HG03139 (cell line): Measurements from ENCODE around the gene ARHGEF33.

ENCODE experiments used
- ATAC-seq: cut with Tn5 transposase; IDR thresholded peaks from one replicate; pipeline ENCODE4 v1.9.1; 2021; ENCODE audit not compliant: unreplicated experiment

The ARHGEF33 gene

GRCh38 chr2:38889575-38889974, at the start of gene ARHGEF33:
Gene ARHGEF33, plus strand, starts transcription at chr2:38889875. Its CDS starts 29,573 bp downstream, at chr2:38919448.
- ATAC-seq: no peak

- peak; percentile 63 for ATAC-seq
Observed at GRCh38 chr2:38850045-38850444, 39.6 kb upstream of the ARHGEF33 start.

GRCh38 chr2:38856165-38856564, 33.5 kb upstream of the ARHGEF33 start:
- no peak for ATAC-seq

GRCh38 chr2:38862476-38862875, 27.2 kb upstream of the ARHGEF33 start:
- ATAC-seq: no peak

- ATAC-seq: no peak
Observed at GRCh38 chr2:38863061-38863695, 26.5 kb upstream of the ARHGEF33 start.

- no peak for ATAC-seq
Observed at GRCh38 chr2:38866773-38867443, 22.8 kb upstream of the ARHGEF33 start.

GRCh38 chr2:38871432-38871831, 18.2 kb upstream of the ARHGEF33 start:
- no peak for ATAC-seq

- ATAC-seq: no peak
Observed at GRCh38 chr2:38873763-38874162, 15.9 kb upstream of the ARHGEF33 start.

- ATAC-seq: no peak
Observed at GRCh38 chr2:38875227-38875575, 14.5 kb upstream of the ARHGEF33 start.

GRCh38 chr2:38875576-38876367, 13.9 kb upstream of the ARHGEF33 start, which contains the start of the genes DHX57 and MORN2:
Gene DHX57, minus strand, starts transcription at chr2:38875934. Its CDS starts 7,529 bp downstream, at chr2:38868405.
Gene MORN2, plus strand, starts transcription at chr2:38875976.
- peak; percentile 100 for ATAC-seq

GRCh38 chr2:38876407-38876806, 13.3 kb upstream of the ARHGEF33 start:
- no peak for ATAC-seq

- no peak for ATAC-seq
Observed at GRCh38 chr2:38886063-38886462, 3.6 kb upstream of the ARHGEF33 start.

- no peak for ATAC-seq
Observed at GRCh38 chr2:38887347-38887746, 2.3 kb upstream of the ARHGEF33 start.

- no peak for ATAC-seq
Observed at GRCh38 chr2:38887902-38888554, 1.6 kb upstream of the ARHGEF33 start.

GRCh38 chr2:38889045-38889444, 630 bp upstream of the ARHGEF33 start:
- ATAC-seq: no peak

- no peak for ATAC-seq
Observed at GRCh38 chr2:38892819-38893218, 3.1 kb downstream of the ARHGEF33 start.

GRCh38 chr2:38898256-38898655, 8.6 kb downstream of the ARHGEF33 start:
- ATAC-seq: no peak

GRCh38 chr2:38900726-38901125, 11.1 kb downstream of the ARHGEF33 start:
- ATAC-seq: no peak

- no peak for ATAC-seq
Observed at GRCh38 chr2:38905251-38905650, 15.6 kb downstream of the ARHGEF33 start.

- ATAC-seq: no peak
Observed at GRCh38 chr2:38907242-38907641, 17.6 kb downstream of the ARHGEF33 start.
